Caco-2 (cell line): ENCODE measurements around the gene PCBP3. TPM values are rescaled to one million over a fixed set of nuclear protein-coding genes. Genes with fewer than 3 reads are reported as not detected.
"Not testable (repeated sequence)": the region's sequence is repeated elsewhere in the genome, so short reads cannot be mapped to it uniquely, and the experiment has no call there.

Experiments
- BruUV-seq: library from RNA; stranded (reverse); fragments of 400-500 nt; replicated peaks from 2 replicates; lab custom pipeline; 2021; lab: Mats Ljungman, UMichigan
- CTCF ChIA-PET: fragments of 300-600 bp; sonication (Branson Sonifier 250); formaldehyde crosslinking; loops from one replicate; lab custom pipeline; 2022; ENCODE audit warnings: antibody characterized with exemption; lab: Charles Lee
- POLR2A ChIA-PET: fragments of 300-600 bp; sonication (Branson Sonifier 250); formaldehyde crosslinking; loops from one replicate; lab custom pipeline; 2022; ENCODE audit warnings: antibody characterized with exemption; lab: Charles Lee
- DNase-seq, 2 experiments: peaks; one replicate each; pipeline versions ENCODE4 v3.0.0 to v3.0.0-alpha.2; 2020 to 2022
- H3K27me3 ChIP-seq: replicated peaks from 2 replicates; pipeline ENCODE4 v1.6.0; 2011; ENCODE audit warnings: low read length; ENCODE audit not compliant: control insufficient read depth, insufficient read depth
- H3K36me3 ChIP-seq: 2 replicates; pipeline ENCODE4 v1.5.1; 2011; ENCODE audit warnings: low read length; ENCODE audit not compliant: control insufficient read depth, insufficient read depth
- H3K4me1 ChIP-seq: fragments of 250-450 bp; sonication (Bioruptor Pico); 2 replicates; pipeline ENCODE4 v1.5.1; 2020; ENCODE audit warnings: mild to moderate bottlenecking
- H3K4me3 ChIP-seq: 2 replicates; pipeline ENCODE4 v1.5.1; 2011; ENCODE audit warnings: low read depth, mild to moderate bottlenecking, control low read depth, low read length
- H3K9me3 ChIP-seq: fragments of 250-450 bp; sonication (Bioruptor Pico); 2 replicates; pipeline ENCODE4 v1.5.1; 2020; ENCODE audit warnings: mild to moderate bottlenecking, moderate library complexity
- H3K27ac Mint-ChIP-seq: one replicate; pipeline ENCODE4 v1.8.0; 2022; ENCODE audit warnings: mixed read lengths; ENCODE audit not compliant: unreplicated experiment
- H3K27me3 Mint-ChIP-seq: one replicate; pipeline ENCODE4 v1.8.0; 2022; ENCODE audit warnings: mixed read lengths; ENCODE audit not compliant: insufficient read depth, unreplicated experiment
- H3K36me3 Mint-ChIP-seq: one replicate; pipeline ENCODE4 v1.8.0; 2022; ENCODE audit warnings: mild to moderate bottlenecking, mixed read lengths; ENCODE audit not compliant: insufficient read depth, unreplicated experiment
- H3K4me1 Mint-ChIP-seq: one replicate; pipeline ENCODE4 v1.8.0; 2022; ENCODE audit warnings: low read depth, mixed read lengths; ENCODE audit not compliant: unreplicated experiment
- H3K4me3 Mint-ChIP-seq: one replicate; pipeline ENCODE4 v1.8.0; 2022; ENCODE audit warnings: mild to moderate bottlenecking, moderate library complexity, mixed read lengths; ENCODE audit not compliant: unreplicated experiment
- H3K9me3 Mint-ChIP-seq: one replicate; pipeline ENCODE4 v1.8.0; 2022; ENCODE audit warnings: mixed read lengths; ENCODE audit not compliant: unreplicated experiment
- CTCF ChIP-seq, 2 experiments: fragments of 200-600 bp in 1 of 2; IDR thresholded peaks; 1 replicate in 1 of 2; 2 replicates in 1 of 2; pipeline versions ENCODE4 v1.5.1 to v1.8.0; 2011 to 2022; ENCODE audit warnings: antibody characterized with exemption in 1 of 2, control low read depth in 1 of 2, inconsistent platforms in 1 of 2, low read depth in 1 of 2, low read length in 1 of 2, mild to moderate bottlenecking in 1 of 2, moderate library complexity in 1 of 2; ENCODE audit not compliant: insufficient read depth in 1 of 2, severe bottlenecking in 1 of 2, unreplicated experiment in 1 of 2
- intact Hi-C: fragments of 100-400 bp; cut with micrococcal nuclease; formaldehyde crosslinking; loops from one replicate; pipeline ENCODE4 v1.10.0; 2022; ENCODE audit not compliant: unreplicated experiment
- total RNA-seq: library from RNA; stranded (reverse); gene quantifications from 2 replicates; pipeline ENCODE4 v1.2.3, GENCODE V29; 2022

The PCBP3 gene
- total RNA-seq, 1 experiment from 2014 or later, result 0.75 TPM

GRCh38 chr21:45894450-45894825 lies 250.9 kb downstream of the PCBP3 start:
- H3K27me3 Mint-ChIP-seq, result peaks cover 9% of the 10 kb centered on the region
- no peak overlapping the region for H3K27ac Mint-ChIP-seq
- DNase-seq, result peak in 1 of 2 experiments; percentile 15
- Histone ChIP-seq H3K9me3 (no peaks in the 10 kb centered on the region), H3K36me3 (no peaks in the 10 kb centered on the region), H3K27me3 (no peaks in the 10 kb centered on the region), H3K4me1 (no peaks in the 10 kb centered on the region), H3K4me3 (no peak overlapping the region)
- H3K36me3 Mint-ChIP-seq, result no peaks in the 10 kb centered on the region
- TF ChIP-seq CTCF (IDR thresholded peaks at IDR 0.05; ENCODE audit: insufficient read depth in 1 of 2, low read depth in 1 of 2, low read length in 1 of 2, severe bottlenecking in 1 of 2, unreplicated experiment in 1 of 2), result no peak
- H3K4me1 Mint-ChIP-seq, result no peaks in the 10 kb centered on the region
- ChIA-PET POLR2A (no interaction called here), CTCF (no interaction called here)
- no peaks in the 10 kb centered on the region for H3K9me3 Mint-ChIP-seq
- BruUV-seq, result no TSS peak
- H3K4me3 Mint-ChIP-seq, result no peak overlapping the region
- intact Hi-C loops, result loop anchor here (5.0 kb wide), 1 partner anchor 637 kb away; no protein-coding TSS in a partner anchor

DNA sequence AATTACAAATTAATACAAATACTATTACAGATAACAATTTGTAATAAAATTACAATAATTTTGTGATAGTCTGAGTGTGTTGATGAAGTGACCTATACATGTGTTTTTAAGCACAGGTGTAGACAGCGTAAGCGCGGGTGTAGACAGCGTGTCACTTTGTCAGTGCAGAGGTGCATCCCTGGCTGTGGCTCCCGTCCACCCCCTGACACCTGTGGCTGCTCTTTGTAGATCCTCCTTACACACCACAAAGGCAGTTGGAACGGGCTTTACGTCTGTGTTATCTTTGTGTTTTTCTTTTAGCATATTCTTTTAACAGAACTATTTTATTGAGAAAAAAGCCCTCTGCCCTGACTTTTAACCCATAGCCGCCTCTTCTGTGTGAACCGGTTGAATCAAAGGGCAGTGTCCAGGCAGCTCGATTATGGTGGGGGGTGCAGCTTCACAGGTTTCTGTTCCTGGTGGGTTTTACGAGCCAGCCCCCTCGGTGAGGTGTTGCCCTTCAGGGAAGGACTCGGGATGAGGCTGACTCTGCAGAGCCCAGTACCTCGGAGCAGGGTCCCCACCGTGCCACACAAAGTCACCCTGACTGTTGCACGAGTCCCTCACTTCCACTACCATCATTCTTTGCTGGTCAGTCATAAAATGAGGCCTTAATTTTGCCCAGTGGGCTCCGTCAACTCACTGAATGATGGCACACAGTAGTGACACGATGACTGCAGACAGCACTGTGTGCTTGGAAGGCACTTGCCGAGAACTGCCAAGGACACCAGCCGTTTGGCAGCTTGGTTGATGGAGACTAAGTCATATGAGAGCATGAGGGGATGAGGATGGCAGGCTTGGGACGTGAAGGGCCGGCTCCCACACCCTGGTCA lies 251.6 kb downstream of the PCBP3 start:
- H3K36me3 ChIP-seq, result no peaks in the 10 kb centered on the region
- POLR2A ChIA-PET, result no interaction called here
- TF ChIP-seq CTCF (IDR thresholded peaks at IDR 0.05; ENCODE audit: insufficient read depth in 1 of 2, low read depth in 1 of 2, low read length in 1 of 2, severe bottlenecking in 1 of 2, unreplicated experiment in 1 of 2), result no peak
- H3K27ac Mint-ChIP-seq, result no peak overlapping the region
- no peaks in the 10 kb centered on the region for H3K27me3 ChIP-seq
- DNase-seq, result peak in 1 of 2 experiments; percentile 22
- no peaks in the 10 kb centered on the region for H3K4me1 ChIP-seq
- H3K27me3 Mint-ChIP-seq, result peaks cover 9% of the 10 kb centered on the region
- H3K4me3 ChIP-seq, result no peak overlapping the region
- H3K36me3 Mint-ChIP-seq, result no peaks in the 10 kb centered on the region
- CTCF ChIA-PET, result no interaction called here
- H3K9me3 Mint-ChIP-seq, result no peaks in the 10 kb centered on the region
- H3K9me3 ChIP-seq, result no peaks in the 10 kb centered on the region
- no peaks in the 10 kb centered on the region for H3K4me1 Mint-ChIP-seq
- no peak overlapping the region for H3K4me3 Mint-ChIP-seq
- intact Hi-C loops, result loop anchor here (5.0 kb wide), 1 partner anchor 638 kb away; no protein-coding TSS in a partner anchor
- BruUV-seq, result no TSS peak

DNA sequence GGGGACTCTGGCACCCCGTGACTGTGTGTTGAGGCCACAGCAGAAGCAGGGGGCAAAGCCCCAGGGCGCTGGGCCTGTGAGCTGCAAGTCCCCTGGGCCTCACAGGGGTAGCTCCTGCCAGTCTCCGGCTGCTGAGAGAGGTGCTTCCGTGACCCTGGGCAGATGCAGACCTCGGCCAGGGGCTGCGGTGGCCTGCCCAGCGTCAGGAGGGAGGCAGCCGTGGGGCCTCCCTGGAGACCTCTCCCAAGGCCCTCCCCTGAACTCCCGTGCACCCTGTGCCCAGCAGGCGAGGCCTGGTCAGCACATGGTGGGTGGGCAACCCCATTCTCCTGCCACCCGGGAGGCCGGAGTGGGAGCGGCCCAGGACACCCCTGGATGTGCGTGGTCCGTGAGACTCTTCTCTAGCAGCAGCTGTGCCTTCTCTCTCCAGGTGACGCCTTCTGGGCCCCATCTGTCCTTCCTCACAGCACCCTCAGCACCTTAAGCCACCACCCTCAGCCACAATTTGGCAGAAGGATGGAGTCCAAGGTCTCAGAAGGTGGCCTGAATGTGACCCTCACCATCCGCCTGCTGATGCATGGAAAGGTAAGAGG lies 252.3 kb downstream of the PCBP3 start:
- Mint-ChIP-seq H3K36me3 (no peaks in the 10 kb centered on the region), H3K4me1 (no peaks in the 10 kb centered on the region), H3K27ac (no peak overlapping the region), H3K9me3 (no peaks in the 10 kb centered on the region), H3K27me3 (peaks cover 9% of the 10 kb centered on the region), H3K4me3 (no peak overlapping the region)
- BruUV-seq, result no TSS peak
- Histone ChIP-seq H3K36me3 (no peaks in the 10 kb centered on the region), H3K4me3 (no peak overlapping the region), H3K27me3 (no peaks in the 10 kb centered on the region), H3K9me3 (no peaks in the 10 kb centered on the region), H3K4me1 (no peaks in the 10 kb centered on the region)
- intact Hi-C loops, result no loop called here
- POLR2A ChIA-PET, result no interaction called here
- TF ChIP-seq CTCF (IDR thresholded peaks at IDR 0.05; ENCODE audit: insufficient read depth in 1 of 2, low read depth in 1 of 2, low read length in 1 of 2, severe bottlenecking in 1 of 2, unreplicated experiment in 1 of 2), result no peak
- DNase-seq, result peak in 1 of 2 experiments; percentile 20
- CTCF ChIA-PET, result no interaction called here

DNA sequence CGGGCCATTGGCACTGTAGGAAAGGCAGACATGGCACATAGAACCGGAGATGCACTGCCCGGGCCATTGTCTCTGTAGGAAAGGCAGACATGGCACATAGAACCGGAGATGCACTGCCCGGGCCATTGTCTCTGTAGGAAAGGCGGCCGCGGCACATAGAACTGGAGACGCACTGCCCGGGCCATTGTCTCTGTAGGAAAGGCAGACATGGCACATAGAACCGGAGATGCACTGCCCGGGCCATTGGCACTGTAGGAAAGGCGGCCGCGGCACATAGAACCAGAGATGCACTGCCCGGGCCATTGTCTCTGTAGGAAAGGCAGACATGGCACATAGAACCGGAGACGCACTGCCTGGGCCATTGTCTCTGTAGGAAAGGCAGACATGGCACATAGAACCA lies 252.9 kb downstream of the PCBP3 start:
- H3K9me3 Mint-ChIP-seq, H3K9me3 ChIP-seq, H3K4me3 Mint-ChIP-seq, POLR2A ChIA-PET, BruUV-seq, H3K36me3 ChIP-seq, H3K27me3 Mint-ChIP-seq, intact Hi-C loops, H3K36me3 Mint-ChIP-seq, H3K27me3 ChIP-seq, H3K27ac Mint-ChIP-seq, H3K4me1 Mint-ChIP-seq, H3K4me3 ChIP-seq, H3K4me1 ChIP-seq, CTCF ChIA-PET: not testable (repeated sequence)
- peak in 1 of 2 experiments; percentile 17 for DNase-seq
